SK-N-SH treated with all-trans-retinoic acid at 6 μM for 48 hours (cell line): Measurements from ENCODE around the gene HSD3B2.

ENCODE experiments used
- CSDC2 ChIP-seq: fragments of 250-450 bp; sonication (Bioruptor Pico); IDR thresholded peaks from 2 replicates; pipeline ENCODE4 v1.5.0; 2020; ENCODE audit warnings: mild to moderate bottlenecking, moderate library complexity
- GLIS3 ChIP-seq: fragments of 250-450 bp; sonication (Bioruptor Pico); IDR thresholded peaks from 2 replicates; pipeline ENCODE4 v1.5.0; 2020; ENCODE audit warnings: mild to moderate bottlenecking, moderate library complexity
- ISL1 ChIP-seq: fragments of 250-450 bp; sonication (Bioruptor Pico); IDR thresholded peaks from 2 replicates; pipeline ENCODE4 v2.1.2; 2022; ENCODE audit warnings: mild to moderate bottlenecking, moderate library complexity
- ZC3H10 ChIP-seq: fragments of 250-450 bp; sonication (Bioruptor Pico); IDR thresholded peaks from 2 replicates; pipeline ENCODE4 v1.5.1; 2021; ENCODE audit warnings: mild to moderate bottlenecking, moderate library complexity
- ZNF8 ChIP-seq: fragments of 450-650 bp; formaldehyde crosslinking; IDR thresholded peaks from 2 replicates; pipeline ENCODE4 v1.5.0; 2020; ENCODE audit warnings: mild to moderate bottlenecking, moderate library complexity
- TF ChIP-seq, protein P1 (sequence below): fragments of 250-450 bp; sonication (Bioruptor Pico); IDR thresholded peaks from 2 replicates; pipeline ENCODE4 v1.8.0; 2020; ENCODE audit warnings: mild to moderate bottlenecking, moderate library complexity, borderline replicate concordance
- TF ChIP-seq, protein P2 (sequence below): fragments of 250-450 bp; sonication (Bioruptor Pico); IDR thresholded peaks from 2 replicates; pipeline ENCODE4 v1.8.0; 2021; ENCODE audit warnings: low read depth, mild to moderate bottlenecking, moderate library complexity, borderline replicate concordance

DNA sequence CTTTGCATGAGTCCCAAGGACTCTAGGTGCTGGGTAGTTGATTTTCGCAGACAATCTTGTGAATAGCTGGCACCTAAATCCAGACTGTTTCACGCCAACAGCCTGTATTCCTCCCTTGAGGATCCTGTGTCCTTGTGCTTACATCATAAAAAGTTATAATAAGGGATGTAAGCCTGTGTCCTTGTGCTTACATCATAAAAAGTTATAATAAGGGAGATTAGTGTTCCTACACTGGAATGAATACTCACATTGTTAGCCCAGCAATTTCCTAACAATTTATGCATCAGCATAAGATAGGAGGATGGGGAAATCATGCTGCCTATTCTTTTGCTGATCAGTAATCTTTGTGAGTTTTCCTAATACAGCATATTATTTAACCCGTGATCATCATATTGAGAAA lies 4.0 kb upstream of the HSD3B2 start:
- TF ChIP-seq, protein P1, sequence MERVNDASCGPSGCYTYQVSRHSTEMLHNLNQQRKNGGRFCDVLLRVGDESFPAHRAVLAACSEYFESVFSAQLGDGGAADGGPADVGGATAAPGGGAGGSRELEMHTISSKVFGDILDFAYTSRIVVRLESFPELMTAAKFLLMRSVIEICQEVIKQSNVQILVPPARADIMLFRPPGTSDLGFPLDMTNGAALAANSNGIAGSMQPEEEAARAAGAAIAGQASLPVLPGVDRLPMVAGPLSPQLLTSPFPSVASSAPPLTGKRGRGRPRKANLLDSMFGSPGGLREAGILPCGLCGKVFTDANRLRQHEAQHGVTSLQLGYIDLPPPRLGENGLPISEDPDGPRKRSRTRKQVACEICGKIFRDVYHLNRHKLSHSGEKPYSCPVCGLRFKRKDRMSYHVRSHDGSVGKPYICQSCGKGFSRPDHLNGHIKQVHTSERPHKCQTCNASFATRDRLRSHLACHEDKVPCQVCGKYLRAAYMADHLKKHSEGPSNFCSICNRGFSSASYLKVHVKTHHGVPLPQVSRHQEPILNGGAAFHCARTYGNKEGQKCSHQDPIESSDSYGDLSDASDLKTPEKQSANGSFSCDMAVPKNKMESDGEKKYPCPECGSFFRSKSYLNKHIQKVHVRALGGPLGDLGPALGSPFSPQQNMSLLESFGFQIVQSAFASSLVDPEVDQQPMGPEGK (CRISPR knock-in tag) = no peak
- TF ChIP-seq CSDC2 (no peak), ISL1 (no peak), ZC3H10 (no peak), GLIS3 (CRISPR knock-in tag) (no peak), ZNF8 (CRISPR knock-in tag) (no peak)
- TF ChIP-seq, protein P2, sequence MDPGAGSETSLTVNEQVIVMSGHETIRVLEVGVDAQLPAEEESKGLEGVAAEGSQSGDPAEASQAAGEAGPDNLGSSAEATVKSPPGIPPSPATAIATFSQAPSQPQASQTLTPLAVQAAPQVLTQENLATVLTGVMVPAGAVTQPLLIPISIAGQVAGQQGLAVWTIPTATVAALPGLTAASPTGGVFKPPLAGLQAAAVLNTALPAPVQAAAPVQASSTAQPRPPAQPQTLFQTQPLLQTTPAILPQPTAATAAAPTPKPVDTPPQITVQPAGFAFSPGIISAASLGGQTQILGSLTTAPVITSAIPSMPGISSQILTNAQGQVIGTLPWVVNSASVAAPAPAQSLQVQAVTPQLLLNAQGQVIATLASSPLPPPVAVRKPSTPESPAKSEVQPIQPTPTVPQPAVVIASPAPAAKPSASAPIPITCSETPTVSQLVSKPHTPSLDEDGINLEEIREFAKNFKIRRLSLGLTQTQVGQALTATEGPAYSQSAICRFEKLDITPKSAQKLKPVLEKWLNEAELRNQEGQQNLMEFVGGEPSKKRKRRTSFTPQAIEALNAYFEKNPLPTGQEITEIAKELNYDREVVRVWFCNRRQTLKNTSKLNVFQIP = no peak
